ENCODE results near the gene CDH4.
A peak's percentile ranks its signal among the peaks of the same experiment; 100 is the strongest.
"Not testable (repeated sequence)": the region's sequence is repeated elsewhere in the genome, so short reads cannot be mapped to it uniquely, and the experiment has no call there.

The CDH4 gene

GRCh38 chr20:61979701-61980635, 727.9 kb downstream of the CDH4 start:
- DNase-seq: no peak

GRCh38 chr20:61980647-61981583, 728.9 kb downstream of the CDH4 start:
- DNase-seq: peak; percentile 66

- DNase-seq: not testable (repeated sequence)
Observed at GRCh38 chr20:61981691-61982090, 729.6 kb downstream of the CDH4 start.

GRCh38 chr20:61982191-61982950, 730.3 kb downstream of the CDH4 start:
- DNase-seq: peak; percentile 10

- no peak for DNase-seq
Observed at GRCh38 chr20:61982951-61983315, 730.9 kb downstream of the CDH4 start.

GRCh38 chr20:61983965-61984364, 731.9 kb downstream of the CDH4 start:
- no peak for DNase-seq

GRCh38 chr20:61984431-61984830, 732.4 kb downstream of the CDH4 start:
- DNase-seq: not testable (repeated sequence)

GRCh38 chr20:61985096-61985495, 733.0 kb downstream of the CDH4 start:
- no peak for DNase-seq

- DNase-seq: peak; percentile 63
Observed at GRCh38 chr20:61986762-61987321, 734.8 kb downstream of the CDH4 start.

- DNase-seq: no peak
Observed at GRCh38 chr20:61988665-61989064, 736.6 kb downstream of the CDH4 start.

GRCh38 chr20:61989741-61990140, 737.7 kb downstream of the CDH4 start:
- DNase-seq: no peak

Data from hematopoietic multipotent progenitor cell treated with erythropoietin and hydrocortisone succinate and interleukin-3 and kit ligand, for 6 days (in vitro differentiated cells).